ENCODE results near the gene SLC49A3. TPM values are rescaled to one million over a fixed set of nuclear protein-coding genes. Genes with fewer than 3 reads are reported as not detected.

Gene SLC49A3
- total RNA-seq, 2 experiments from 2014 or later = 0.22 to 0.91 TPM

- Mint-ChIP-seq H3K4me1 (ENCODE audit: low read depth) (no peaks in the 10 kb centered on the region), H3K9me3 (no peaks in the 10 kb centered on the region), H3K27me3 (no peaks in the 10 kb centered on the region), H3K4me3 (no peak overlapping the region), H3K27ac (no peak overlapping the region), H3K36me3 (ENCODE audit: low read depth) (peaks cover 5% of the 10 kb centered on the region)
- Histone ChIP-seq H3K27ac (ENCODE audit: low read depth in 1 of 2, low read length in 2 of 2) (no peak overlapping the region), H3K36me3 (ENCODE audit: insufficient read depth, low read length) (no peaks in the 10 kb centered on the region), H3K4me3 (ENCODE audit: low read length) (no peak overlapping the region), H3K4me1 (ENCODE audit: insufficient read depth, low read length) (no peaks in the 10 kb centered on the region), H3K9me3 (ENCODE audit: control insufficient read depth in 1 of 2, insufficient read depth in 1 of 2, low read length in 2 of 2) (no peaks in the 10 kb centered on the region), H3K27me3 (ENCODE audit: control insufficient read depth in 1 of 2, insufficient read depth in 2 of 2, low read length in 2 of 2) (no peaks in the 10 kb centered on the region)
- DNase-seq = no peak
- no peak for ATAC-seq (ENCODE audit: poor library complexity)
- TF ChIP-seq CTCF (IDR thresholded peaks at IDR 0.05) = no peak
- CTCF ChIA-PET = no interaction called here
- intact Hi-C loops (cut with DNase I, micrococcal nuclease) = no loop called here
- POLR2A ChIA-PET = no interaction called here
Observed at GRCh38 chr4:657338-657833, 31.6 kb downstream of the SLC49A3 start.

- POLR2A ChIA-PET = no interaction called here
- H3K27ac Mint-ChIP-seq = no peak overlapping the region
Observed at GRCh38 chr4:656436-657337, 32.3 kb downstream of the SLC49A3 start.

GRCh38 chr4:655464-656151, 33.3 kb downstream of the SLC49A3 start:
- ChIA-PET POLR2A (no interaction called here), CTCF (no interaction called here)
- H3K27ac Mint-ChIP-seq = no peak overlapping the region

More at GRCh38 chr4:656436-657337, 32.3 kb downstream of the SLC49A3 start:
- Mint-ChIP-seq H3K9me3 (no peaks in the 10 kb centered on the region), H3K36me3 (ENCODE audit: low read depth) (peaks cover 5% of the 10 kb centered on the region), H3K4me1 (ENCODE audit: low read depth) (no peaks in the 10 kb centered on the region), H3K4me3 (no peak overlapping the region), H3K27me3 (peaks cover 4% of the 10 kb centered on the region)
- Histone ChIP-seq H3K27me3 (ENCODE audit: control insufficient read depth in 1 of 2, insufficient read depth in 2 of 2, low read length in 2 of 2) (no peaks in the 10 kb centered on the region), H3K4me1 (ENCODE audit: insufficient read depth, low read length) (no peaks in the 10 kb centered on the region), H3K9me3 (ENCODE audit: control insufficient read depth in 1 of 2, insufficient read depth in 1 of 2, low read length in 2 of 2) (no peaks in the 10 kb centered on the region), H3K36me3 (ENCODE audit: insufficient read depth, low read length) (no peaks in the 10 kb centered on the region), H3K27ac (ENCODE audit: low read depth in 1 of 2, low read length in 2 of 2) (no peak overlapping the region), H3K4me3 (ENCODE audit: low read length) (no peak overlapping the region)
- CTCF ChIA-PET = no interaction called here
- intact Hi-C loops (cut with DNase I, micrococcal nuclease) = no loop called here
- DNase-seq (no peak), ATAC-seq (ENCODE audit: poor library complexity) (no peak)
- no peak for TF ChIP-seq CTCF (IDR thresholded peaks at IDR 0.05)

More at GRCh38 chr4:655464-656151, 33.3 kb downstream of the SLC49A3 start:
- Histone ChIP-seq H3K9me3 (ENCODE audit: control insufficient read depth in 1 of 2, insufficient read depth in 1 of 2, low read length in 2 of 2) (no peaks in the 10 kb centered on the region), H3K4me1 (ENCODE audit: insufficient read depth, low read length) (no peaks in the 10 kb centered on the region), H3K27me3 (ENCODE audit: control insufficient read depth in 1 of 2, insufficient read depth in 2 of 2, low read length in 2 of 2) (peaks cover 0 to 4% of the 10 kb centered on the region in 2 experiments), H3K27ac (ENCODE audit: low read depth in 1 of 2, low read length in 2 of 2) (no peak overlapping the region), H3K4me3 (ENCODE audit: low read length) (no peak overlapping the region), H3K36me3 (ENCODE audit: insufficient read depth, low read length) (no peaks in the 10 kb centered on the region)
- H3K4me1 Mint-ChIP-seq (ENCODE audit: low read depth) = no peaks in the 10 kb centered on the region
- no peak for DNase-seq
- no peak for ATAC-seq (ENCODE audit: poor library complexity)
- intact Hi-C loops (cut with DNase I, micrococcal nuclease) = no loop called here
- H3K9me3 Mint-ChIP-seq = no peaks in the 10 kb centered on the region
- H3K4me3 Mint-ChIP-seq = no peak overlapping the region
- no peaks in the 10 kb centered on the region for H3K36me3 Mint-ChIP-seq (ENCODE audit: low read depth)
- H3K27me3 Mint-ChIP-seq = peaks cover 6% of the 10 kb centered on the region
- no peak for TF ChIP-seq CTCF (IDR thresholded peaks at IDR 0.05)
